ENCODE results near the gene UBXN2A. TPM values are rescaled to one million over a fixed set of nuclear protein-coding genes. Genes with fewer than 3 reads are reported as not detected.
A peak's percentile ranks its signal among the peaks of the same experiment; 100 is the strongest.

UBXN2A gene
- total RNA-seq, 1 experiment from 2014 or later, result 19.7 TPM

- Histone ChIP-seq H2BK15ac (ENCODE audit: low read depth, low read length) (no peak overlapping the region), H2BK20ac (ENCODE audit: low read depth, low read length, poor library complexity, severe bottlenecking) (no peak overlapping the region), H3K79me2 (ENCODE audit: insufficient read depth, low read length) (no peaks in the 10 kb centered on the region), H4K91ac (ENCODE audit: insufficient read length, low read depth, low read length) (no peak overlapping the region), H2BK12ac (ENCODE audit: insufficient read length, low read depth, low read length) (no peak overlapping the region), H3K9ac (ENCODE audit: extremely low read depth, insufficient read length, low read length) (no peak overlapping the region), H4K5ac (ENCODE audit: insufficient read length, low read depth, low read length) (no peak overlapping the region), H3K23me2 (ENCODE audit: insufficient read length, low read depth, low read length, poor library complexity, severe bottlenecking) (no peaks in the 10 kb centered on the region), H3K27ac (ENCODE audit: insufficient read length, low read depth, low read length) (no peak overlapping the region), H2AFZ (ENCODE audit: low read length) (no peak overlapping the region), H3K56ac (ENCODE audit: insufficient read length, low read depth, low read length) (no peak overlapping the region), H3K18ac (ENCODE audit: insufficient read length, low read depth, low read length) (no peak overlapping the region), H3K23ac (ENCODE audit: insufficient read length, low read depth, low read length) (no peak overlapping the region), H3T11ph (ENCODE audit: low read length) (no peak overlapping the region), H3K4me2 (ENCODE audit: insufficient read depth, insufficient read length, low read length) (no peak overlapping the region), H3K14ac (ENCODE audit: insufficient read depth, low read length) (no peak overlapping the region), H2BK120ac (ENCODE audit: low read depth, low read length, poor library complexity, severe bottlenecking) (no peak overlapping the region), H3K79me1 (ENCODE audit: insufficient read depth, low read depth, low read length, poor library complexity, severe bottlenecking) (no peaks in the 10 kb centered on the region), H2AK5ac (ENCODE audit: insufficient read length, low read length) (no peak overlapping the region), H4K8ac (replicated peaks; ENCODE audit: insufficient read length, low read depth, low read length) (no peak overlapping the region), H3K4me1 (ENCODE audit: insufficient read depth, low read length) (no peaks in the 10 kb centered on the region; the same call in 1 of the 2 replicates), H4K20me1 (ENCODE audit: control insufficient read depth, insufficient read depth, insufficient read length) (no peaks in the 10 kb centered on the region), H3K4ac (ENCODE audit: low read depth, low read length) (no peak overlapping the region), H3K27me3 (ENCODE audit: insufficient read depth, low read length) (no peaks in the 10 kb centered on the region; the same call in 1 of the 2 replicates), H3K9me3 (ENCODE audit: control insufficient read depth, low read depth, low read length) (no peaks in the 10 kb centered on the region), H2BK5ac (ENCODE audit: insufficient read length, low read length) (no peak overlapping the region)
- peak overlapping the region; percentile 60 to 62; a peak in 2 of 5 replicates for H3K4me3 Mint-ChIP-seq
- H3K36me3 Mint-ChIP-seq (ENCODE audit: insufficient read depth in 1 of 3, low read depth in 3 of 3), result no peaks in the 10 kb centered on the region; a peak in 1 of 7 replicates
- TF ChIP-seq, protein P1, sequence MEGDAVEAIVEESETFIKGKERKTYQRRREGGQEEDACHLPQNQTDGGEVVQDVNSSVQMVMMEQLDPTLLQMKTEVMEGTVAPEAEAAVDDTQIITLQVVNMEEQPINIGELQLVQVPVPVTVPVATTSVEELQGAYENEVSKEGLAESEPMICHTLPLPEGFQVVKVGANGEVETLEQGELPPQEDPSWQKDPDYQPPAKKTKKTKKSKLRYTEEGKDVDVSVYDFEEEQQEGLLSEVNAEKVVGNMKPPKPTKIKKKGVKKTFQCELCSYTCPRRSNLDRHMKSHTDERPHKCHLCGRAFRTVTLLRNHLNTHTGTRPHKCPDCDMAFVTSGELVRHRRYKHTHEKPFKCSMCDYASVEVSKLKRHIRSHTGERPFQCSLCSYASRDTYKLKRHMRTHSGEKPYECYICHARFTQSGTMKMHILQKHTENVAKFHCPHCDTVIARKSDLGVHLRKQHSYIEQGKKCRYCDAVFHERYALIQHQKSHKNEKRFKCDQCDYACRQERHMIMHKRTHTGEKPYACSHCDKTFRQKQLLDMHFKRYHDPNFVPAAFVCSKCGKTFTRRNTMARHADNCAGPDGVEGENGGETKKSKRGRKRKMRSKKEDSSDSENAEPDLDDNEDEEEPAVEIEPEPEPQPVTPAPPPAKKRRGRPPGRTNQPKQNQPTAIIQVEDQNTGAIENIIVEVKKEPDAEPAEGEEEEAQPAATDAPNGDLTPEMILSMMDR (conservative IDR thresholded peaks at IDR 0.05), result no peak
- peak overlapping the region in 1 of 3 experiments; percentile 85; a peak in 2 of 7 replicates for H3K27ac Mint-ChIP-seq
- H3K27me3 Mint-ChIP-seq (ENCODE audit: low read depth), result peaks cover 15% of the 10 kb centered on the region
- DNase-seq, result no peak
- no CpG with 5 or more reads among the region's 13 CpGs for WGBS (ENCODE audit: extremely low coverage, insufficient read length, low lambda C conversion rate)
- H3K9me3 Mint-ChIP-seq, result no peaks in the 10 kb centered on the region
- peaks cover 20 to 21% of the 10 kb centered on the region in 2 experiments for H3K4me1 Mint-ChIP-seq
Measured at GRCh38 chr2:24008672-24009366, 68.6 kb downstream of the UBXN2A start.
